WTC11 (cell line): ENCODE measurements around the gene HYDIN. TPM values are rescaled to one million over a fixed set of nuclear protein-coding genes. Genes with fewer than 3 reads are reported as not detected.

Source experiments
- ATAC-seq: fragments of 200-7000 bp; cut with Tn5 transposase; 2 replicates; pipeline ENCODE4 v1.10.0; 2021; ENCODE audit warnings: mild to moderate bottlenecking, moderate library complexity
- CTCF ChIA-PET: fragments of 300-600 bp; sonication (Branson Sonifier 250); formaldehyde crosslinking; loops from one replicate; lab custom pipeline; 2021; ENCODE audit warnings: antibody characterized with exemption; lab: Charles Lee
- POLR2A ChIA-PET: fragments of 350-600 bp; sonication (Branson Sonifier 250); formaldehyde crosslinking; loops from one replicate; lab custom pipeline; 2021; ENCODE audit warnings: antibody characterized with exemption; lab: Charles Lee
- DNase-seq: peaks from one replicate; pipeline ENCODE4 v3.0.0; 2021; ENCODE audit warnings: low spot score
- H3K27ac Mint-ChIP-seq: 2 replicates; pipeline ENCODE4 v1.8.0; 2021; ENCODE audit warnings: mixed read lengths
- H3K27me3 Mint-ChIP-seq: 2 replicates; pipeline ENCODE4 v1.8.0; 2021; ENCODE audit warnings: low read depth, mild to moderate bottlenecking, moderate library complexity, mixed read lengths
- H3K36me3 Mint-ChIP-seq: 2 replicates; pipeline ENCODE4 v1.8.0; 2021; ENCODE audit warnings: mixed read lengths
- H3K4me1 Mint-ChIP-seq: 2 replicates; pipeline ENCODE4 v1.8.0; 2022; ENCODE audit warnings: mixed read lengths
- H3K4me3 Mint-ChIP-seq: 2 replicates; pipeline ENCODE4 v1.8.0; 2021; ENCODE audit warnings: mild to moderate bottlenecking, moderate library complexity, mixed read lengths
- H3K9me3 Mint-ChIP-seq: 2 replicates; pipeline ENCODE4 v1.8.0; 2021; ENCODE audit warnings: mixed read lengths
- AR ChIP-seq: fragments of 250-450 bp; sonication (Bioruptor Pico); IDR thresholded peaks from 2 replicates; pipeline ENCODE4 v1.9.0; 2021; ENCODE audit warnings: mild to moderate bottlenecking
- CREM ChIP-seq: sonication (generic); formaldehyde crosslinking; IDR thresholded peaks from 2 replicates; pipeline ENCODE4 v1.8.1; 2022; ENCODE audit warnings: mild to moderate bottlenecking, missing genetic modification reagents, moderate library complexity
- ERG ChIP-seq: fragments of 250-450 bp; sonication (Bioruptor Pico); IDR thresholded peaks from 2 replicates; pipeline ENCODE4 v1.8.0; 2021; ENCODE audit warnings: mild to moderate bottlenecking
- ESRRA ChIP-seq: sonication (generic); formaldehyde crosslinking; IDR thresholded peaks from 2 replicates; pipeline ENCODE4 v1.8.1; 2022; ENCODE audit warnings: mild to moderate bottlenecking, missing genetic modification reagents, borderline replicate concordance
- FOXP1 ChIP-seq: sonication (generic); formaldehyde crosslinking; IDR thresholded peaks from 2 replicates; pipeline ENCODE4 v1.8.0; 2022; ENCODE audit warnings: missing genetic modification reagents, mild to moderate bottlenecking, moderate library complexity, borderline replicate concordance
- FOXP4 ChIP-seq: sonication (generic); formaldehyde crosslinking; IDR thresholded peaks from 2 replicates; pipeline ENCODE4 v1.8.0; 2022; ENCODE audit warnings: mild to moderate bottlenecking, missing genetic modification reagents
- GRHL2 ChIP-seq: fragments of 250-450 bp; sonication (Bioruptor Pico); IDR thresholded peaks from 2 replicates; pipeline ENCODE4 v1.8.0; 2022; ENCODE audit warnings: mild to moderate bottlenecking, moderate library complexity; ENCODE audit not compliant: insufficient replicate concordance, severe bottlenecking
- HMGXB4 ChIP-seq: sonication (generic); formaldehyde crosslinking; IDR thresholded peaks from 2 replicates; pipeline ENCODE4 v1.8.1; 2023; ENCODE audit warnings: mild to moderate bottlenecking, moderate library complexity, missing genetic modification reagents
- IRF1 ChIP-seq: sonication (generic); formaldehyde crosslinking; IDR thresholded peaks from 2 replicates; pipeline ENCODE4 v1.8.0; 2023; ENCODE audit warnings: missing genetic modification reagents
- MXD4 ChIP-seq: fragments of 250-450 bp; sonication (Bioruptor Pico); IDR thresholded peaks from 2 replicates; pipeline ENCODE4 v1.8.0; 2021; ENCODE audit warnings: mild to moderate bottlenecking, moderate library complexity, borderline replicate concordance
- MYBL2 ChIP-seq: sonication (generic); formaldehyde crosslinking; IDR thresholded peaks from 2 replicates; pipeline ENCODE4 v1.8.1; 2023; ENCODE audit warnings: mild to moderate bottlenecking, moderate library complexity, missing genetic modification reagents
- NFE2L1 ChIP-seq: sonication (generic); formaldehyde crosslinking; IDR thresholded peaks from 2 replicates; pipeline ENCODE4 v1.8.1; 2023; ENCODE audit warnings: missing genetic modification reagents
- NFYB ChIP-seq: sonication (generic); formaldehyde crosslinking; conservative IDR thresholded peaks from 2 replicates; pipeline ENCODE4 v1.8.0; 2022; ENCODE audit warnings: low read depth, missing genetic modification reagents
- STAT6 ChIP-seq: sonication (generic); formaldehyde crosslinking; conservative IDR thresholded peaks from 2 replicates; pipeline ENCODE4 v1.8.1; 2023; ENCODE audit warnings: mild to moderate bottlenecking, low read depth, missing genetic modification reagents, moderate library complexity
- USF2 ChIP-seq: sonication (generic); formaldehyde crosslinking; IDR thresholded peaks from 2 replicates; pipeline ENCODE4 v1.8.1; 2023; ENCODE audit warnings: mild to moderate bottlenecking, missing genetic modification reagents, moderate library complexity
- ZNF232 ChIP-seq: sonication (generic); formaldehyde crosslinking; IDR thresholded peaks from 2 replicates; pipeline ENCODE4 v1.8.0; 2022; ENCODE audit warnings: mild to moderate bottlenecking, missing genetic modification reagents
- ZNF317 ChIP-seq: sonication (generic); formaldehyde crosslinking; IDR thresholded peaks from 2 replicates; pipeline ENCODE4 v1.8.1; 2023; ENCODE audit warnings: low read depth, mild to moderate bottlenecking, moderate library complexity, missing genetic modification reagents, borderline replicate concordance
- ZNF425 ChIP-seq: fragments of 250-450 bp; sonication (Bioruptor Pico); conservative IDR thresholded peaks from 2 replicates; pipeline ENCODE4 v1.9.0; 2021; ENCODE audit warnings: mild to moderate bottlenecking
- total RNA-seq: library from RNA; stranded (reverse); gene quantifications from 3 replicates; pipeline ENCODE4 v1.2.3, GENCODE V29; 2021

HYDIN gene
- total RNA-seq, 1 experiment from 2014 or later: 2.6 TPM

GRCh38 chr16:70790815-70791214 is 439.7 kb downstream of the HYDIN start:
- H3K27ac Mint-ChIP-seq: no peak overlapping the region
- no peak overlapping the region for H3K4me3 Mint-ChIP-seq
- no peaks in the 10 kb centered on the region for H3K9me3 Mint-ChIP-seq
- no peaks in the 10 kb centered on the region; the same call in 1 of the 2 replicates for H3K36me3 Mint-ChIP-seq
- TF ChIP-seq NFYB (CRISPR knock-in tag) (no peak), STAT6 (CRISPR knock-in tag) (no peak), ZNF425 (CRISPR knock-in tag) (no peak), AR (CRISPR knock-in tag) (no peak), ERG (CRISPR knock-in tag) (no peak), GRHL2 (CRISPR knock-in tag) (no peak), NFE2L1 (CRISPR knock-in tag) (no peak), IRF1 (CRISPR knock-in tag) (no peak), MYBL2 (CRISPR knock-in tag) (no peak), USF2 (CRISPR knock-in tag) (no peak), CREM (CRISPR knock-in tag) (no peak), FOXP1 (CRISPR knock-in tag) (no peak), ZNF317 (CRISPR knock-in tag) (no peak), ESRRA (CRISPR knock-in tag) (no peak), HMGXB4 (CRISPR knock-in tag) (no peak), FOXP4 (no peak), ZNF232 (no peak), MXD4 (CRISPR knock-in tag) (no peak)
- ATAC-seq (peak; percentile 31; the same call in 1 of the 2 replicates), DNase-seq (no peak)
- H3K4me1 Mint-ChIP-seq: peaks cover 20% of the 10 kb centered on the region
- CTCF ChIA-PET: interaction anchor here (0.9 to 1.0 kb wide), 2 partner anchors 76 to 111 kb away, joined by 3 read pairs; no protein-coding TSS in a partner anchor
- POLR2A ChIA-PET: interaction anchor here (1.5 kb wide), 1 partner anchor 10 kb away, joined by 3 read pairs; the partner anchor contains the start of gene VAC14
- H3K27me3 Mint-ChIP-seq: no peaks in the 10 kb centered on the region
